SKM-1 (cell line): Measurements from ENCODE around the gene KIF14.
A peak's percentile ranks its signal among the peaks of the same experiment; 100 is the strongest.

Experiments used
- DNase-seq: peaks from one replicate; lab custom pipeline; 2025; ENCODE audit not compliant: unreplicated experiment; lab: John Stamatoyannopoulos, UW

The KIF14 gene, protein sequence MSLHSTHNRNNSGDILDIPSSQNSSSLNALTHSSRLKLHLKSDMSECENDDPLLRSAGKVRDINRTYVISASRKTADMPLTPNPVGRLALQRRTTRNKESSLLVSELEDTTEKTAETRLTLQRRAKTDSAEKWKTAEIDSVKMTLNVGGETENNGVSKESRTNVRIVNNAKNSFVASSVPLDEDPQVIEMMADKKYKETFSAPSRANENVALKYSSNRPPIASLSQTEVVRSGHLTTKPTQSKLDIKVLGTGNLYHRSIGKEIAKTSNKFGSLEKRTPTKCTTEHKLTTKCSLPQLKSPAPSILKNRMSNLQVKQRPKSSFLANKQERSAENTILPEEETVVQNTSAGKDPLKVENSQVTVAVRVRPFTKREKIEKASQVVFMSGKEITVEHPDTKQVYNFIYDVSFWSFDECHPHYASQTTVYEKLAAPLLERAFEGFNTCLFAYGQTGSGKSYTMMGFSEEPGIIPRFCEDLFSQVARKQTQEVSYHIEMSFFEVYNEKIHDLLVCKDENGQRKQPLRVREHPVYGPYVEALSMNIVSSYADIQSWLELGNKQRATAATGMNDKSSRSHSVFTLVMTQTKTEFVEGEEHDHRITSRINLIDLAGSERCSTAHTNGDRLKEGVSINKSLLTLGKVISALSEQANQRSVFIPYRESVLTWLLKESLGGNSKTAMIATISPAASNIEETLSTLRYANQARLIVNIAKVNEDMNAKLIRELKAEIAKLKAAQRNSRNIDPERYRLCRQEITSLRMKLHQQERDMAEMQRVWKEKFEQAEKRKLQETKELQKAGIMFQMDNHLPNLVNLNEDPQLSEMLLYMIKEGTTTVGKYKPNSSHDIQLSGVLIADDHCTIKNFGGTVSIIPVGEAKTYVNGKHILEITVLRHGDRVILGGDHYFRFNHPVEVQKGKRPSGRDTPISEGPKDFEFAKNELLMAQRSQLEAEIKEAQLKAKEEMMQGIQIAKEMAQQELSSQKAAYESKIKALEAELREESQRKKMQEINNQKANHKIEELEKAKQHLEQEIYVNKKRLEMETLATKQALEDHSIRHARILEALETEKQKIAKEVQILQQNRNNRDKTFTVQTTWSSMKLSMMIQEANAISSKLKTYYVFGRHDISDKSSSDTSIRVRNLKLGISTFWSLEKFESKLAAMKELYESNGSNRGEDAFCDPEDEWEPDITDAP (N-terminal part only)

DNA sequence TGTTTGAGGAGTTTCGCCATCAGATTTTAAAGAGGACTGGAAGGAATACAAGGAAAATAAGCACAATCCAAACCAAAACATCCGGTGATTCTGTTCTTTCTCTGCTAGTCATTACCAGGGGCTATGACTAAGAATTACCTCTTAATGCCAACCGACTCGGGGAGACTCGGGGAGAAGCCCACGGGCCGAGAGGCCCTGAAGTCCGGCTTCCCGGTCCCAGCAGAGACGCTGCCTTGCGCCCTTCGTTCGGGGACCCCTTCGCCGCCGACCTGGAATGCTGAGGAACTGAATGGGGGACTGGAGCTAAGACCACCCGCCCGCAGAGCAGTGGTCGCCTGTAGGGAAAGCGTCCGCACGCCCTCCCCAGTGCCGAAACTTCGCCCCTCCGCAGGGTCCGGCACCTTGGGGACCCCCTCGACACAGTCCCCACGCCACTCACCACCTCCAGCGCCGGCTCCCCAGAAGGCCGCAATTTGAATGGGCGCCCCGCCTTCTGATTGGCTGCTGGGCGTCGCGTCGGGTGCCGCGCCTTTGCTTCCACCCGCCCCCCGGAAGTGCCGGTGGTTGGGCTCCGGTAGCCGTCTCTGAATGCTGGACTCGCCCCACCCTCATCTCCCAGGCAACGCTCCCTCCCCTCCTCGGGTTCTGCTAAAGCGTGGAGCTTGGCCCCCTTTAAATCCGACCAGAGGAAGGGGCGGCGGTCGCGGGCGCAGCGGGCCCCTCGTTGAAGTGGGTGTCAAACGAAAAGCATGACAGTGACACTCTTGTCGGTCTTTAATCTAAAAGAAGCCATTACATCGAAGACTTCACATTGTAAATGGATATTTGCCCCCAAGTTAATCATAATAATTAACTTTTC, at the start of gene KIF14:
TSS of gene KIF14 (minus strand) at position 479 of the 859 bp plus-strand sequence. CDS start 2,028 bp downstream, outside the sequence.
- DNase-seq, result peak; percentile 97

DNA sequence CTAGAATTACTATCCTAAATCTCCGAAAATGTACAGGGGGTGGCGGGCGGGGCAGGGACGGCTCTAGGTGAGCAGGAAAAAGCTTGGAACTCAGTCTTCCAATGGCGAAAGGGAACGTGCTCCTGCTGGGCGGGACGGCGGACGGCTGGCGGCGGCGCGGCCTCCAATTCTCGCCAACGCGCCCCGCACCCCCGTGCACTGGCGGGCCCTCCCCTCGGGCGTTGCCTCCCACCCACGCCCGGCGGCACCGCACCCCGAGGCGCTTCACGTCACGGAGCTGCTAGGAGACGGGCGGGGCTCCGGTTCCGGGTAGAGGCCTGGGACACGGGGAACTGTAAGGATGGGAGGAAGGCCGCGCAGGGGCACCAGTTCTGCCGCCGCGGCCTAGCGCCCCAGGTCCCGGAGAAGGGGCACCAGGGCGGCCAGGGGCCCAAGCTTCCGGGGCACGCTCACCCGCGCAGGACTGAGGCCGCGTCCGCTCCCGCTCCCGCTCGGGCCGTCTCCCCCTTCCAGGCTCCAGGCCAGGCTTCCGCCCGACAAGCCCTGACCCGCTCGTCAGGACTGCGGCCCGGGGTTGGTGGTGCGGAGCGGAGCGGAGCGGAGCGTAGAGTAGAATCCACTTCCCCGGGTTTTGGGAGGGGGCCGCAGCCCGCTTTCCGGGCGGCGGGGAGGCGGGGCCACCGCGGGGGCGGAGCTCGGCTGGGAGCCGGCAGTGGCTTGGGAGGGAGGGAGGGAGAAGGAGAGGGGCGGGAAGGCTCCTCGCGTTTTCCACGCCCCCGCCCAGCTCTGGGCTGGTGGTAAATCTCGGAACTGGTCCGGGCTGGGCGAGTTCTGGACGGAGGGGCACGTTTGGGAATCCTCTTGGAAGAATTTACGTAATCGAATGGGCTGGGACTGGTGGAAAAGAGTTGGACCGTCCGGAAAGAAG, 49.0 kb upstream of the KIF14 start, which contains the start of gene DDX59:
TSS of gene DDX59 (minus strand) at position 594 of the 928 bp plus-strand sequence. CDS start 3,167 bp downstream, outside the sequence.
- DNase-seq, result peak; percentile 97

DNA sequence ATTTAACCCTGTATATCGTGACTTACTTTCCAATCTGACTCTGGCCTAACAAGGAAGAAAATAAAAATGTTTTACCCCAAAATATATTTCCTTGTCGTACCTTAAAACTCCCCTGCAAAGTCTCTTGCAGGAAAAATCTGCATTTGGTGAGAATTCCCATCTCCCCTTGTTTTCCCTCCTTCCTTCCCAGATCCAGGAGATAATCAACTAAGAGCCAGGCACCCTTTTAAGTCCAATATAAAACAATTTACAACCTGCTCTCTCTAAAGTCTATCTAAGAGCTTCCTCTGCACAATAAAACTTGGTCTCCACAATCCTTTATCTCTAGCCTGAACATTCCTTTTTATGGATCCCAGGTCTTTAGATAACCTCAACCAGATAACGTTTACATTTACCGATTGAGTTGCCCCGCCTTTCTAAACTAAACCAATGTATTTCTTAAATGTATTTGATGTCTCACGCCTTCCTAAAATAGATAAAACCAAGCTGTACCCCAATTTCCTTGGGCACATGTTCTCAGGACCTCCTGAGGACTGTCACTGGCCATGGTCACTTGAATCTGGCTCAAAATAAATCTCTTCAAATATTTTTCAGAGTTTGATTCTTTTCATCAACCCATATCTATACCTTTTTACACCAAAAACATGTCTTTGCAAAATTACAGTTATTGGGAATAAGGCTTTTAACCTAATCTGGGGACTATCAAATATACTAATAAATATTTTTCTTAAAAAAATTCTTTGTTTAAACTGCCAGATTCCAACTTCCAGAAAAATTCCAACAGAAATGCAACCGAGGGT, 48.2 kb upstream of the KIF14 start:
- DNase-seq, result no peak

DNA sequence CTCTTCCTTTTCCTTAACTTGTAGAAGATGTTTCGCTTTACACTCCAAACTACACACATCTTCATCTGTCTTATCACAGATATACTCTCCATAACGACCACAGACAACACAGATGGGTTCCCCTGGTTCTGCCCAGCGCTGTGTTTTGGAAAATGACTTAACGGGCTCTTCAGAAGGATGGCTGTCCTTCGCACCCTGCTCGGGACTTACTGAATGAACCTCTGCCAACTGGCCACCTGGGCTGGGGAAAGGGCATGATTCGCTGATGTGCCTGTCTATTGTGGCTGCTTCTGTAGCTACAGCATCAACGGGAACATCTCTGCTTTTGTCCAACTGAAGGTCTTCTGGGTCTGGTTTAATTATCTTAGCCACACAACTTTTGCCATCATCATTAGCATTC, 45.8 kb upstream of the KIF14 start:
- no peak for DNase-seq

DNA sequence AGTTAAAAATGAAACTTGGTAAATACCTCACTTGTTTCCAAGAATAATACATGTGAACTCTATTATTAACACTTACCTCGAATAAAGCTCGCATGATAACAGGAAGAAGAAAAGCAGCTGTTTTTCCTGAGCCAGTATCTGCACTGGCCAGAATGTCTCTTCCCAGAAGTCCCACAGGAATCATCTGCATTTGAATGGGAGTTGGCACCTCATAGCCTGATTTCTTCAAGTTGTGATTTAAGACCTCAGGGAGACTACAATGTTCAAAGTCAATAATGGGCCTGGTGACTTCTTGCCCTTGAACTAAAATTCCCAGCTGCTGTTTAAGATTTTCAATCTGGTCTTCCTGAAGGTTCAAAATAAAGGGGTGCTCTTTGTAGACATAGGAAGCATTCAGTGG, 45.3 kb upstream of the KIF14 start:
- DNase-seq, result no peak

DNA sequence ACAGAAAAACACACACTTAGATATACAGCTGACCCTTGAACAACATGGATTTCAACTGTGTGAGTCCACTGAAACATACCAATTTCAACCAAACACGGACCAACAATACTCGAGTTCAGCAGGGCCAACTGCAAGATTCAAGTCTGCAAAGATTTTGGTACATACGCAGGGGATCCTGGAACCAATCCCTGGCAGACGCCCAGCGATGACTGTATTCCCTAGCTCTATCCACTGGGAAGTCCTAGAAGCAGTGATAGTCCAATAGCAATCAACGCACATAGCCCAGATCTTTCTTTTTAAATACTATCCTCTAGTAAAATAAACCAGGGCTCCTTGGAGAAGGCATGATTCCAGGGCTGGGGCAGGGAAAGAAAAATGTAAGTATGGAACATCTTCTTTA, 40.2 kb upstream of the KIF14 start:
- DNase-seq, result no peak

DNA sequence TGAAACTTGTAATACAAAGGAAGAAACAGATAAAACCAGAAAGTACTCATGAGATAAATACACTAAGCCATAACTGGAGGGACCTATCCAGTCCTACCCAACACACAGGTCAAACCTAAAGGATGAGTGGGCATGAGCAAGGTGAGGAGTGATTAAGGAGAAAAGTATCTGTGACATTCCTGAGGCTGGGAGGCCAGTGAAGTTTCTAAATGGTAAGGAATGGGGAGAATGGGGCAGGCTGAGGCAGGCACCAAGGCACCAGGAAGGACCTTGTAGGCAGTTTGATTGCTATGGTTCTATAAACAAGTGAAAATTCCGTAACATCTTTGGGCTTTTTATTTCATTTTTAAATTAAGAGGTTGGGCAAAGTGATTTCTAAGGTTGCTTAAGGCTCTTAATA, 38.7 kb upstream of the KIF14 start:
- DNase-seq, result no peak

DNA sequence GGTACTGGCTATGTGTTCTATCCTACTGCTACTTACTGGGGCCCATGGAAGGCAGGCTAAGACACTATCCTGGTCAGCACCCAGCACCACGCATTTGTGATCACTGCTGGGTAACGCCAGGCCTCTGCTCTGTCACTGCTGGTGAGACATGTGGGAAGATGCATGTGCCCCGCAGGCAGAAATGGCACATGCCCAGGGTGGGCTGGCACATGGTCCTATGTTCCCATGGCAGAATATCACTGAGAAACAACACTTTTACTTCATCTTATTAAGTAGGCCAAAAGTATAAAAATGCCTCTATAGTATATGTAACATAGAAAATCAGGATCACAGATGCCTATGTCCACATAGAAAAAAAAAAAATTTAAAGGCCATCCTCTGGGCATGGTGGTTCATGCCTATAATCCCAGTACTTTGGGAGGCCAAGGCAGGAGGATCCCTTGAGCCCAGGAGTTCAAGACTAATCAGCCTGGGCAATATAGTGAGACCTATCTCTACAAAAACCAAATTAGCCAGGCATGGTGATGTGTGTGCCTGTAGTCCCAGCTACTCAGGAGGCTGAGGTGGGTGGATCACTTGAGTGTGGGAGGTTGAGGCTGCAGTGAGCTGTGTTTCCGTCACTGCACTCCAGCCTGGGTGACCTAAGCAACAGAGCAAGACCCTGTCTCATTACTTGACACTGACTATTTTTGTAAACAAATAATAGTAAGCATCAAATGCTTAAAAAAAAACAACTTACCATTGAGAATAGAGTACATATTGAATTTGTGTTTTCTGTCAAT, 37.7 kb upstream of the KIF14 start:
- DNase-seq, result no peak

DNA sequence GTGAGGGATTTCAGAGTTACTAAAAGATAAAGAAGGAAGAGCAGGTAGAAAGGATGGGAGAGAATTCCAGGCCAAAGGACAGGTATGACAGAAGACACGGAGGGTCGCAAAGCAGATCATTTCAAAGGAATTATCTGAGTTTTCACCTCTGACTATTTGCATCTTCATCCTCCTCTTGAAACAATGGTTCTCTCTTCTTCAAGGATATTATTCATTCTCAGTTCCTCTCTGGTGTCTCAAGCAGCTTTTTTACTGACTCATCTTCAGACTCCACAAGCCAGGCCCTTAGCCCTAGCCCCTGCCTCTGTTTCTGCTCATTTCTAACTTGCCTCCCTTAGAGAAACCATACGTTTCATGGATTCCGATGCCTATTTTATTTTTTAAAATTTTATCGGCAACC, 34.1 kb upstream of the KIF14 start:
- DNase-seq, result no peak

DNA sequence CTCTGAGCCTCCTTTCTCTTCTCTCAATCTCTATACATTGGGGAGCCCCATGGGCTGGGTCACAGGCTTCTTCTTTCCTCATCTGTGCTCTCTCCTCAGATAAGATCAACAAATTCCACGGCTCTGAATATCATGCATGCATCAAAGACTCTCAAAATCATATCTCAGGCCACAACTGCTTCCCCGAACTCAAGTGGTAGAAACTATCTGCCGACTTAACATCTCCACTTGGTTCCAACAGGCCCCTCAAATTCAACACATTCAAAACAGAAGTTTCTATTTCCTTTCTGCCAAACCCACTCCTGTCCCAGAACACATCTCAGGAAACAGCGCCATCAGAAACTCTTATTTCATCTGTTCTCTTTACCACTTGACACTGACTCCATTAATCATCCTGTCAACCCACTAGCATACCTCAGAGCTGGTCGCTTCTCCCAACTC, 32.5 kb upstream of the KIF14 start:
- DNase-seq, result no peak

DNA sequence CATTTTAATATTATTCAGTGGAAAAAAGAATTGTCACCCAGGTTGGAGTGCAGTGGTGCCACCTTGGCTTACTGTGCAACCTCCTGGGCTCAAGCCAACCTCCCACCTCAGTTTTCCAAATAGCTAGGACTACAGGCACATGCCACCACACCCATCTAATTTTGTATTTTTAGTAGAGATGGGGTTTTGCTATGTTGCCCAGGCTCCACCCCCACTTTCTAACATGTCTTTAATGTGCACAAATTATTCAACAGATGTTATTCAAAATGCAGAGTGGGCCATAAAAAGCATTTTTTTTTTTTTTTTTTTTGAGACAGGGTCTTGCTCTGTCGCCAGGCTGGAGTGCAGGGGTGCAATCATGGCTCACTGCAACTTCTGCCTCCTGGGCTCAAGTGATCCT, 31.8 kb upstream of the KIF14 start:
- no peak for DNase-seq

DNA sequence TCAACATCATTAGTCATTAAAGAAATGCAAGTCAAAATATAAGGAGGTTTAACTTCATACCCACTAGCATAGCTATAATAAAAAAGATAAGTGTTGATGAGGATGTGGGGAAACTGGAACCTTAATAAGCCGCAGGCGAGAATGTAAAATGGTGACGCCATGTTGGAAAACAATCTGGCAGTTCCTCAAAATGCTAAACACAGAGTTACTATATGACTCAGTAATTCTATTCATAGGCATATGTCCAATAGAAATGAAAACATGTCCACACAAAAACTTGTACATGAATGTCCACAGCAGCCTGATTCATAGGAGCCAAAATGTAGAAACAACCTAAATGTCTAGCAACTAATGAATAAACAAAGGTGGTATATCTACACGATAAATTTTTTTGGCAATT, 26.0 kb upstream of the KIF14 start:
- no peak for DNase-seq

DNA sequence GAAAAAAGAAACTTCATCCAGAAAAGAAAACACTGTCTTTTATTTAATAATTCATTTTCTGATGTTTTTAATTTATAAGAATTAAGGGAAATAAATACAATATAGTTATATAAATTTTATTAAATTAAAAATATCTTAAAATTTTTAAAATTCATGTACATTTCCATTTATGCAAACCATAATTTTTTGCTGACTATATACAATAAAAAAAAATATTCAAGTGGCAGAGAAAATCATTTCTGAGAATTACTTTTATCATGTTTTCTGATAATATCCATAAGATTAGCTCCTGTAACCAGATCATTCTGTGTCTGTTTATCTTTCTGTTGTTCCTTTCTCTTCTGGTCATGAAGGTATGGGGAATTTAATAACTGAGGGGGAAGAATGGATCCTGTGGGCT, 23.5 kb upstream of the KIF14 start:
- no peak for DNase-seq

DNA sequence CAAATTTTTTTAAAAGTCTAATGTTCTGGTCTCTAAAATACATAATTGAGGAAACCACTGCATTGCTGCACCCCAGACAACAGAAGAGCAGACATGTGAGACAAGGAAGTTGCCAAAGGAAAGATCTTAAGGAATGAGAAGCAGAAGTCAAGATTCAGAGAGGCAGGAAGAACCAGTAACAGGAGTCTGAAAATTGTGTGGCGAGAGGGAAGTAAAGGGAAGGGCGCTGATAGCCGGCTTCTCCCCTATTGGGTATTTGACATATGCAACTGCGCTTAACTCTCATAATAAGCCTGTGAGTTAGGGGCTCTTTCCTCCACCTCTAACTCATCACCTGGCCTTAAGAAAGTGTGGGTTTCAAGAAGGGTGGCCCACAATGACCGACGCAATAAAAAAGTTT, 21.9 kb upstream of the KIF14 start:
- DNase-seq, result peak; percentile 98

DNA sequence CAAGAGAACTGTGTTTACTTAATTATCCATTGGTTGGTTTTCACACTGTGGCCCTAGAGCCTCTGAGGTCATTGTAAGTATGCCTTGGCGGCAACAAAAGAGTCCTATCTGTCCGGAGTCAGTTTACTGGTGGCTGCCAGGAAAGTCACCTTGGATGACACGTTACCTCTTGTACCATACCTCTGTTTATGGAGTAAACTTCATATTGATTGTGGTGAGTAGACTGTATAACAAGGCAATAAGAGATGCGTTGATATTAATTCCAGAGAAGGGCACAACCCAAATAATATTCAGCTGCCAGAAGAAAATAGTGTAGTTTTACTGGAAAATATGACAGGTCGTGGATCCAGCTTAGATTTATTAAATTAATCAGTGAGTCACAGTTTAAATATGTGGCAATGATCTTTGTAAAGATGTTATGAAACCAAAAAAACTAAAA, 20.4 kb upstream of the KIF14 start:
- no peak for DNase-seq

DNA sequence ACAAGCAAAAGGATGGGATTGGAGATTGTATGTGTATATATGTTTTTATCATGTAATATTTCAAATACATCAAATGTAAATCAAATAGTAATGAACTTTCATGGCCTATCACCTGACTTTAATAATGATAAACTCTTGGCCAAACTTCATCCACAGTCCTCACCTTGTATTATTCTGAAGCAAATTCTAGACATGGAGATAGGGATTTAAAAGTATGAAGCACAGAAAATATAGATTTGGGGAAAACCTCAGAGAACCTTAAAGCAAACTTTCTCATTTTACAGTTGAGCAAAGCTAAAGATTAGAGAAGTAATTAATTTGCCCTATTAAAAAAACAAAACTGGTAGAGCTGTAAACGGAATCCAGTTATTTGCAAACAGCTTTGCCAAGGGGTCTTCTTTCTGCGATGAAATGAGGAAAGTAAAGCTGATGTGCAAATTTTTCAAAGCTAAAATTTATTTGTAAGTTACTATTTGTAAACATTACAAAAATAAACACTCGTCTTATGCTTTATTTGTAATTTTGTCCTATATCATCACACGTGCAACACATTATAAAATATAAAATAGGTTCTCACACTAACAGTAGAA, 19.9 kb upstream of the KIF14 start:
- no peak for DNase-seq

DNA sequence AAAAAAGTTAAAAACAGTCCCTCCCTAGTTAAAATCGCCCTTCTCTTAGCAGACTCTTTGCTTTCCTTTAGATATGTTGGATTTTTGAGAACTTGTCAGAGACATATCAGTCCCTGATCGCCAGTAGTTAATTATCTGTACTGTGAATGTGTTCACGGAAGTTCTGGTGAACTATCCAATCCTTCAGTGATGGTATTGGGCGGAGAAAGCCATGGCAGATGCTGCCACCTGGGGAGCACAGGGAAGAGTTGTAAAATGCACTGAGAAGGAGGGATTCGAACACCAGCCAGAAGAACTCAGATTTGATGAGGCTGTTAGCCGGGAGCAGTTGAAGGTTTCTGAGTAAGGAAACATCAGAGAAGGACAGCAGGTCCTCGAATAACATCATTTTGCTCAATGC, 17.5 kb upstream of the KIF14 start:
- no peak for DNase-seq
